ENCODE measurements around the gene C22orf39.

C22orf39 gene

GRCh38 chr22:19447330-19448075 is at the start of gene C22orf39:
Gene C22orf39 (minus strand): TSS chr22:19447711. CDS start chr22:19447688, 23 bp downstream.
- peak; percentile 69 to 82 for DNase-seq (ENCODE audit: low read depth in 2 of 2)

DNA sequence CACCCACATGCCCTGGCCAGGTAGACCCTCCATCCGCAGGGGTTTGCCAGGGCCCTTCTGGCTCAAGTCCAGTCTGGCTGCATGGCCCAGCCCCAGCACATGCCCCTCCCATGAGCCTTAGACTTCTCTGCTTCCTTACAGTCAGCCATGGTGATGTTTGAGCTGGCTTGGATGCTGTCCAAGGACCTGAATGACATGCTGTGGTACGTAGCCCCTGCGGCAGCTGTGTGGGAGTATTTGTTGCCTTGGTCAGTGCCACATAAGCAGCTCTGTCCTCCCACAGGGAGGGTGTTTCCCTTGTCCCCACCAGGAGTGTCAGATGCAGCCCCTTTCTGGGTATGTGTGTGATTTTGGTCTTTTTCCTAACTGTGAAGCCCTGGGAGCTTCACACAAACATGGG is 49.7 kb upstream of the C22orf39 start:
- DNase-seq (ENCODE audit: low read depth in 2 of 2) = no peak

- DNase-seq (ENCODE audit: low read depth in 2 of 2) = no peak
Observed at GRCh38 chr22:19496324-19496630, 48.8 kb upstream of the C22orf39 start.

DNA sequence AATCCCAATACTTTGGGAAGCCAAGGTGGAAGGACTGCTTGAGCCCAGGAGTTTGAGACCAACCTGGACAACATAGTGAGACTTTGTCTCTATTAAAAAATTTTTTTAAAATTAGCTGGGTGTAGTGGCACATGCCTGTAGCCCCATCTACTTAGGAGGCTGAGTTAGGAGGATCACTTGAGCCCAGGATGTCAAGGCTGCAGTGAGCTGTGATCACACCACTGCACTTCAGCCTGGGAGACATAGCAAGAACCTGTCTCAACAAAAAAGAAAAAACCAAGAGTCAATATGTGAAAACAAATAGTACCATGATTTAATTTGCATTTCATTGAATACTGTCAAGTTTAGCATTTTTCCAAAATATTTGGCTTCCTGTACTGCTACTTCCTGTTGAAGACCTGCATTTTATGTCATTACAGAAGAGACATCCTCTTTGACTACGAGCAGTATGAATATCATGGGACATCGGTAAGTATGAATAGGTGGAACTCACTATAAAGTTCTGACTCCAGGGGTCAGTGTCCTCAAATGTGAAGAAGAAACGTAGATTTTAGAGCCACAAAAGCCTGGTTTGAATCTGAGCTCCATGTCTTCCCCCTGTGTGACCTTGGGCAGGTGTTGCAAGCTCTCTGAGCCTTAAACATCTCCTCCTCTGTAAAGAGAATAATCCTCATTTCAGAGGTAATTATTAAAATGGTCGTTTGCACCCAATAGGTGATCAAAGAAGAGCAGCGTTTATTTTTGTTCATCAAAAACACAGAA is 48.2 kb upstream of the C22orf39 start:
- no peak for DNase-seq (ENCODE audit: low read depth in 2 of 2)

- DNase-seq (ENCODE audit: low read depth in 2 of 2) = no peak
Observed at GRCh38 chr22:19494676-19495173, 47.2 kb upstream of the C22orf39 start.

GRCh38 chr22:19494001-19494560 is 46.6 kb upstream of the C22orf39 start:
- DNase-seq (ENCODE audit: low read depth in 2 of 2) = no peak

DNA sequence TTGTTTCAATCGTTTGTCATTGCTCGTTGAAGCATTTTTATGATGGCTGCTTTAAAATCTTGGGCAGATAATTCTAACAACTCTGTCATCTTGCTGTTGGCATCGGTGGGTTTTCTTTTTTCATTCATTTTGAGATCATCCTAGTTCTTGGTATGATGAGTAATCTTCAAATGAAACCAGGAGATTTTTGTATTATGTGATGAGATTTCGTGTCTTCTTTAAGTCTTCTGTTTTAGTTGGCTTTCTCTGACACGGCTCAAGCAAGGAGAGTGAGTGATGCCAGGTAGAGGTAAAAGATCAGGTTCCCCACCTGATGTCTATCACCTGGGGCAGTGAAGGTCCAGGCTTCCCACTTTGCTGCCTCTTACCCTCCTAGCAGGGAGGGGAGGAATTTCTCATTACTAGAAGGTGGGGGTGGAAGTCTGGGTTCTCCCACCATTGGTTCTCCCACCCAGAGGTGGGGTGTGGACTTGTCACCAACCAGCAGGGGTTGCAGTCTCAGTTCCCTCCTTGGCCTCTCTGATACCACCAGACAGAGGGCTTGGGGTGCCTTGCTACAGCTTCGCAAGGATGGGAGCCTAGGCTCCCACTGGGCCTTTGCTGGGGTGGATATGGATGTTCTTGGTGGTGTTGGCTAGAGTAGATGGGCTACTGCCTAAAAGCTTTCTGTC is 45.1 kb upstream of the C22orf39 start:
- no peak for DNase-seq (ENCODE audit: low read depth in 2 of 2)

- DNase-seq (ENCODE audit: low read depth in 2 of 2) = no peak
Observed at GRCh38 chr22:19490628-19491230, 43.2 kb upstream of the C22orf39 start.

GRCh38 chr22:19488884-19489843 is 41.7 kb upstream of the C22orf39 start:
- DNase-seq (ENCODE audit: low read depth in 2 of 2) = no peak

DNA sequence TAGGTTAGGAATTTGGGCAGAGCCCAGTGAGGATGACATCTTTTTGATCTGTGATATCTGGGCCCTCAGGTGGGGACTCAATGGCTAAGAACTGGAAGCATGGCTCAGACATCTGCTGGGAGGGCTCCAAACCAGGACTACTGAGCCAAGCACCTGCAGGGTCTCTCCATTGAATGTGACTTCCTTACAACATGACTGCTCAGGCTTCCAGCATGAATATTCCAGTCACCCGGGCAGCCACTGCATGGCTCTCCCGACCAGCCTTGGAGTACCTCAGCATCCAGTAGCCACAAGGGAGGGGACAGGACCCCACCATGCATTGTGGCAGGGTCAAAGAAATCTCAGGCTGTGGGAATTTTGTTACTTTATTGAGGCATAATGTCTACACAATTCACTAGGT is 40.8 kb upstream of the C22orf39 start:
- no peak for DNase-seq (ENCODE audit: low read depth in 2 of 2)

DNA sequence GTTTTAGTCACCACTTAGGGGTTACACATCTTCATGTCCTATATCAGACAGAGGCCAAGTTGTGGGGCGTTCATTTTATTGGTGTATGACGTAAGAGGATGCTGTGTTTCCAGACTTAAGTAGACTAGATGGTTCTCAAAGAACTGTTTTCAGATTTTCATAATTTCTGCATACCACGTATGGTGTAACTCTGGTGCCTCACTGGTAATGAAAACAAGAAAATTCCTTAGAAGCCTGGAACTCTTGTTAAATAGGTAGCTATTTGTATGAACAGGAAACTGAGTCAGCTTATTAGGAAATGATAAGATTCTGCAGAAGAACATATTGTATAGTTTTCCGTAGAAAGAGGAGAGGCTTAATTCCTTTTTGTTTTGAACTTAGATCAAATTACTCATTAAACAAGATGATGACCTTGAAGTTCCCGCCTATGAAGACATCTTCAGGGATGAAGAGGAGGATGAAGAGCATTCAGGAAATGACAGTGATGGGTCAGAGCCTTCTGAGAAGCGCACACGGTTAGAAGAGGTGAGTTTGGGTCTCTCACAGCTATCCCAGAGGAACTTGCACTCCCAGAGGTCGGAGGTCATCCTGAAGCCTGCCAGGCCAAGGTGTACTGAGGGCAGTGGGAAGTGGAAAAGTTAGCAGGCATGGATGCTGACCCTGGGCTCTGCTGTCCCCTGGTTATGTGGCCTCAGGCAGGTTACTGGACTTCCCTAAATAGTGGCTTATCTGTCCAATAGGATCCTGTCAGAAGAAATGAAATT is 36.2 kb upstream of the C22orf39 start:
- DNase-seq (ENCODE audit: low read depth in 2 of 2) = no peak

GRCh38 chr22:19482297-19482696 is 34.8 kb upstream of the C22orf39 start:
- DNase-seq (ENCODE audit: low read depth in 2 of 2) = no peak

GRCh38 chr22:19480789-19481188 is 33.3 kb upstream of the C22orf39 start:
- no peak for DNase-seq (ENCODE audit: low read depth in 2 of 2)

DNA sequence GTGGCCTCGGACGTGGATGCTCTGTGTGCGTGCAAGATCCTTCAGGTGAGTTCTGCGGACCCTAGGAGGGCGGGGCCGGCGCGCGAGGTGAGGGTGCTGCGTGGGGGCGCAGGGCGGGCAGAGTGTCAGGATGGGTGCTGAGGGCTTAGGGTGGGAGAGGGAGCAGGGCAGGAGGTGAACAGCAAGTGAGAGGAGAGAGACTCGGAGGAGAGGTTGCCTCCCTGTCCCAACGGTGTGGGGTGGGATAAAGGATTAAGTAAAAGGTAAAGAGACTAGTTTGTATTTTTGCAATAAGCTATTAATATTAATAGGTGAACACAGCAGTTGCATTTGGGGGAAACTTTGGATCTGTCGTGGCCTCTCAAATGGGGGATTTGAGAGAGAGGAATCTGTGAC is 32.7 kb upstream of the C22orf39 start:
- DNase-seq (ENCODE audit: low read depth in 2 of 2) = peak in 1 of 2 donors; percentile 24

DNA sequence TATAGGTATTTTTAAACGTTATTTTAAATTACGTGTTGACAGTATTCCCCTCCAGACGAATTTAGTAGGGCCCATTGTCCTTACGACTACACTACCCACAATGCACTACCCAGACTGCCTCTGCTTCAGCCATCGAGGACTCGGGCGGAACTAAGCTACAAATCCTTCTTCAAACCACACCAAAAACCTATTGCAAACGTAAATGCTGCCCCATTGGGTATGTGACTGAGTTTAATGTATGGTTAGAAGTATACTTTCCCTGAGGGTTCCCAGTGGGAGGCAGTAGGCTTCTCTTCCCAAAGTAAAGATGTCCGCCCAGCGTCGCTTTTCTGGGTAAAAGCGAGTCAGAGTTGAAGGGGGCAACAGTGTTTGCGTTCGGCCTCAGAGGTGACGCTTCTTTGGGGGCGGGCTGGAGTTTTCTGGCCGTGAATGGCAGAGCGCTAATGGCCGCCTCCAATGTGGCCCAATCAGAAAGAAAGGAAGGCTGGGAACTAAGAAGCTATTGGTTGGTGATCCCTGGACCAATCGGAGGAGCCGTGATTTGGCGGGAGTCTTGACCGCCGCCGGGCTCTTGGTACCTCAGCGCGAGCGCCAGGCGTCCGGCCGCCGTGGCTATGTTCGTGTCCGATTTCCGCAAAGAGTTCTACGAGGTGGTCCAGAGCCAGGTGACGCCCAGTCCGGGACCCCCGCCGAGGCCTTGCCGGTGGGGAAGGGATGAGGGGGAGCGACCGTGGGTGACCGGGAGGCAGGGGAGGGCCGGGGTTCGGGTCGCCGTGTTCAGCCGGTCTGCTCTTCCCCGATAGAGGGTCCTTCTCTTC is 32.1 kb upstream of the C22orf39 start, which contains the start of gene CDC45:
Gene CDC45, plus strand, starts transcription at position 566 of the 818 bp plus-strand sequence. Its CDS starts 49 bp downstream, at position 615.
- DNase-seq (ENCODE audit: low read depth in 2 of 2) = peak; percentile 84 to 93

DNA sequence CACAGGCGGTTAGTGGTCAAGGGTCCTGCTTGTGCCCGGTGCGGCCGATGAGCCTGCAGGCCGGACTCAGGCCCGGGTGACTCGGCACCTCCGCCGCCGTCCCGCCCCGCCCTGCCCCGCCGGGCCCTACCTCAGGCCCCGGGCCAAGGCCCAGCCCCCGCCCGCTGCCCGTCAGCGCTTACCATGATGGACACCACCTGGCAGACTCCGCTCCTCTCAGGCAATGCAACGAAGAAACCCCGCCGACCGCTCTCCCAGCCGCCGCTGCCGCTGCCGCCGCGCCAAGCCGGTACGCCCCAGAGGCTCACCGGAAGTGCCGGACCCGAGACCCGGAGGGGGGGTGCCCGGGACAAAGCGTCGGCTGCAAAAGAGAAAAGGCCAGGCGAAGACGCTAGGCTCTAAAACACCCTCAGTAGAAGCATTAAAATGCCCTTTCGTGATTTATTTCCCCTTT is 31.4 kb upstream of the C22orf39 start, which contains the start of gene UFD1:
Gene UFD1, minus strand, starts transcription at position 293 of the 454 bp plus-strand sequence. Its CDS starts 108 bp downstream, at position 185.
- DNase-seq (ENCODE audit: low read depth in 2 of 2) = peak; percentile 66 to 71

DNA sequence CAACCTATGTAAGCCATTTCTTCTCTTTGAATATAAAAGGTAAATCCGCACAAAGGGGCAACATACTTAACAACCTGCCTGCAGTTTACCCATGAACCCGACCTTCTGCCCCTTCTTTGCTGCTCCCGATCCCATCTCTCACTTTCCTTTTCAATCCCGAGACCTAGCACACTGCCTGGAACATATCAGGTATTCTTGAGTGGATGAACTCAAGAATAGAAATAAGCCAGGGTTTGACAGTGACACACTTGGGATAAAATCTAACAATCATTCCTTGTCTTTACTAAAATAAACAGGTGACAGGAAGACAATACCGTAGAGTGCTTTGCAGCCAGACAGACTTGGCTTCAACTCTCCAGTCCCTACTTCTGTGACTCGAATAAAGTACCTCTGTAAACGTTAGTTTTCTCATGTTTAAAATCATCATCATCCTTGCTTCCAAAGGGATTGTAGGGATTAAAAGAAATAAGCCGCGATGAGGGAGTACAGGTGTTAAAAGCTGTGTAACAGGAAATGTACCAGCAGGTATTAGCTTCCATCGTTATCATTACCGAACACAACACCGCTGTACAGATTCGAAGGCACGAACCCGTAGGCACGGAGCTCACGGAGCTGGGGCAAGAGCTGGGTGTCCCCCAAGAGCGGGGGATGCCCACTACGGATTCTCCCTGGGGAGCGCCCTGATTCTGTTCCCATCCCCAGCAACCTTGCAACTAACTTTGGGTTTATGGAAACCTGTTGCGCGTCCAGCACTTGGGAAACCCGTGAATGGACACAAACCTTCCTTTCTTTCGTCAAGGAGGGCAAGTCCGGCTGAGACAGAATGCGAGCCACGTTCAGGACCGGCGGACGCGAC is 30.8 kb upstream of the C22orf39 start:
- DNase-seq (ENCODE audit: low read depth in 2 of 2) = no peak
